Measurements from ENCODE around the gene ODF2L. TPM values are rescaled to one million over a fixed set of nuclear protein-coding genes. Genes with fewer than 3 reads are reported as not detected.

The ODF2L gene
- total and polyA plus RNA-seq, 2 of the 4 experiments (the other 2 are of a cell fraction) = 10.4 to 12.3 TPM

DNA sequence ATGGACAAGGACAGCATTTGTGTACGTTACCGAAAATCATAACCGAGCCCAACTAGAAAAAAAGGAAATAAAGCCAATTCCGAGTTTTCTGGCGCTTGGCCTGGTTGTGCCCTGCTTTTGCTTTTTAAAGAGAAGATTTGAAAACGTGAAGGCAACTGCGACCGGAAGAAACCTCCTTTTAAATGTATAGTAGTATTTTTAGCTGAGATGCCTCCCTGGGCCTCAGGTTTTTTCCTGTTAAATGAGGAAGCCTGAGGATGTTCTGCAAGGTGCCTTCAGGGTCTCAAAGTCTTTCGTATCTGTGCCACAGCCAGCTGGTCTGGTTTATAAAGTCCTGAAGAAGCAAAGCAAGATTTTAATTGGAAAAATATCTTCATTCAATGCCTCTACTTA, 371 bp upstream of the ODF2L start:
- Histone ChIP-seq H3K4ac (ENCODE audit: low read depth, low read length) (peak overlapping the region; percentile 65), H4K5ac (ENCODE audit: low read depth, low read length) (peak overlapping the region; percentile 38), H2BK120ac (ENCODE audit: low read depth, low read length) (peak overlapping the region; percentile 60; the same call in 1 of the 2 replicates), H2AK9ac (replicated peaks; ENCODE audit: low read depth, low read length, poor library complexity) (no peak overlapping the region), H3K4me3 (ENCODE audit: insufficient read depth, low read depth, low read length) (peak overlapping the region; percentile 84), H3K18ac (ENCODE audit: low read depth, low read length) (peak overlapping the region; percentile 19), H3K23ac (ENCODE audit: low read depth, low read length) (peak overlapping the region; percentile 20; the same call in 1 of the 2 replicates), H4K20me1 (ENCODE audit: insufficient read depth, low read length) (no peaks in the 10 kb centered on the region; the same call in 1 of the 2 replicates), H4K8ac (ENCODE audit: low read depth in 2 of 2, low read length in 2 of 2) (peak overlapping the region; percentile 84 to 86), H3K14ac (replicated peaks; ENCODE audit: low read depth, low read length) (peak overlapping the region; percentile 68), H3K27me3 (ENCODE audit: control insufficient read depth, insufficient read depth, low read length) (peaks cover 4% of the 10 kb centered on the region; the same call in 1 of the 2 replicates), H3K4me2 (ENCODE audit: low read depth, low read length) (peak overlapping the region; percentile 81), H2AK5ac (ENCODE audit: low read depth, low read length) (no peak overlapping the region), H3K4me1 (ENCODE audit: control insufficient read depth, insufficient read depth, low read length) (peaks cover 2% of the 10 kb centered on the region; the same call in 1 of the 2 replicates), H2BK5ac (ENCODE audit: low read depth, low read length, poor library complexity, severe bottlenecking) (no peak overlapping the region), H2BK15ac (ENCODE audit: low read depth, low read length) (no peak overlapping the region), H3K9me1 (ENCODE audit: insufficient read depth, low read length) (no peaks in the 10 kb centered on the region; the same call in 1 of the 2 replicates), H4K91ac (ENCODE audit: insufficient read depth, low read depth, low read length) (0 out of 2 replicates have a peak overlapping the region, but pooled peaks have one; percentile 31), H3K56ac (ENCODE audit: extremely low read depth, insufficient read depth, low read length) (peak overlapping the region; percentile 71), H2BK20ac (ENCODE audit: low read depth, low read length) (peak overlapping the region; percentile 29; the same call in 1 of the 2 replicates), H3K36me3 (ENCODE audit: control insufficient read depth, insufficient read depth, low read length) (no peaks in the 10 kb centered on the region), H2AFZ (replicated peaks; ENCODE audit: low read length, poor library complexity) (peak overlapping the region; percentile 96), H3K9ac (ENCODE audit: low read depth, low read length) (peak overlapping the region; percentile 71), H3K9me3 (ENCODE audit: control insufficient read depth, insufficient read depth, low read length) (no peaks in the 10 kb centered on the region), H3K79me1 (ENCODE audit: low read depth in 1 of 2, low read length in 2 of 2) (peaks cover 5 to 17% of the 10 kb centered on the region in 2 experiments; a peak in 3 of 4 replicates), H3K27ac (ENCODE audit: insufficient read depth, low read length) (peak overlapping the region; percentile 52)
- CTCF ChIA-PET = interaction anchor here (0.7 kb wide), 1 partner anchor 357 kb away, joined by 3 read pairs; no protein-coding TSS in a partner anchor
- no peak for DNase-seq
- ATAC-seq (ENCODE audit: low read depth) = no peak
- dilution Hi-C loops (cut with HindIII; ENCODE audit: low sequenced_read_pairs, unreplicated experiment) (no loop called here), intact Hi-C loops (cut with micrococcal nuclease) (loop anchor here (1.0 to 5.0 kb wide), 3 partner anchors 8 to 311 kb away; no protein-coding TSS in a partner anchor), in situ Hi-C loops (cut with MboI; ENCODE audit: low sequenced_read_pairs) (loop anchor here (25.0 kb wide), 2 partner anchors 566 to 691 kb away; no protein-coding TSS in a partner anchor)
- 0% methylated on average over 2 of the region's 9 CpGs; no CpG with 5 or more reads in 1 of the 2 experiments for WGBS, 2 experiments (ENCODE audit: extremely low coverage in 2 of 2, insufficient read length in 1 of 2)
- no TSS peak for BruUV-seq (replicated peaks)
- POLR2A ChIA-PET (ENCODE audit: unreplicated experiment) = interaction anchor here (0.6 to 0.9 kb wide), 2 partner anchors 14 to 34 kb away, joined by 3 read pairs; no protein-coding TSS in a partner anchor
- TF ChIP-seq SMC3 (IDR thresholded peaks at IDR 0.05; ENCODE audit: low read depth, low read length) (no peak), RCOR1 (IDR thresholded peaks at IDR 0.05; ENCODE audit: insufficient replicate concordance, low read length) (no peak), CHD1 (IDR thresholded peaks at IDR 0.05; ENCODE audit: low read depth, low read length) (no peak), MAFK (IDR thresholded peaks at IDR 0.05; ENCODE audit: low read depth, low read length) (no peak), FOS (IDR thresholded peaks at IDR 0.05; ENCODE audit: low read depth, low read length) (no peak), BHLHE40 (IDR thresholded peaks at IDR 0.05; ENCODE audit: low read depth, low read length) (no peak), MAZ (IDR thresholded peaks at IDR 0.05; ENCODE audit: borderline replicate concordance, low read depth, low read length) (no peak), RFX5 (IDR thresholded peaks at IDR 0.05; ENCODE audit: low read depth, low read length) (no peak), CEBPB (IDR thresholded peaks at IDR 0.05; ENCODE audit: low read depth, low read length) (no peak), MXI1 (IDR thresholded peaks at IDR 0.05; ENCODE audit: borderline replicate concordance, low read depth, low read length) (no peak), RAD21 (IDR thresholded peaks at IDR 0.05; ENCODE audit: low read length) (no peak), NFE2L2 (IDR thresholded peaks at IDR 0.05; ENCODE audit: low read depth, low read length) (no peak)
- TF ChIP-seq, protein P1, sequence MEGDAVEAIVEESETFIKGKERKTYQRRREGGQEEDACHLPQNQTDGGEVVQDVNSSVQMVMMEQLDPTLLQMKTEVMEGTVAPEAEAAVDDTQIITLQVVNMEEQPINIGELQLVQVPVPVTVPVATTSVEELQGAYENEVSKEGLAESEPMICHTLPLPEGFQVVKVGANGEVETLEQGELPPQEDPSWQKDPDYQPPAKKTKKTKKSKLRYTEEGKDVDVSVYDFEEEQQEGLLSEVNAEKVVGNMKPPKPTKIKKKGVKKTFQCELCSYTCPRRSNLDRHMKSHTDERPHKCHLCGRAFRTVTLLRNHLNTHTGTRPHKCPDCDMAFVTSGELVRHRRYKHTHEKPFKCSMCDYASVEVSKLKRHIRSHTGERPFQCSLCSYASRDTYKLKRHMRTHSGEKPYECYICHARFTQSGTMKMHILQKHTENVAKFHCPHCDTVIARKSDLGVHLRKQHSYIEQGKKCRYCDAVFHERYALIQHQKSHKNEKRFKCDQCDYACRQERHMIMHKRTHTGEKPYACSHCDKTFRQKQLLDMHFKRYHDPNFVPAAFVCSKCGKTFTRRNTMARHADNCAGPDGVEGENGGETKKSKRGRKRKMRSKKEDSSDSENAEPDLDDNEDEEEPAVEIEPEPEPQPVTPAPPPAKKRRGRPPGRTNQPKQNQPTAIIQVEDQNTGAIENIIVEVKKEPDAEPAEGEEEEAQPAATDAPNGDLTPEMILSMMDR (conservative IDR thresholded peaks at IDR 0.05; ENCODE audit: low read depth, low read length) = no peak
- TF ChIP-seq, protein P2, sequence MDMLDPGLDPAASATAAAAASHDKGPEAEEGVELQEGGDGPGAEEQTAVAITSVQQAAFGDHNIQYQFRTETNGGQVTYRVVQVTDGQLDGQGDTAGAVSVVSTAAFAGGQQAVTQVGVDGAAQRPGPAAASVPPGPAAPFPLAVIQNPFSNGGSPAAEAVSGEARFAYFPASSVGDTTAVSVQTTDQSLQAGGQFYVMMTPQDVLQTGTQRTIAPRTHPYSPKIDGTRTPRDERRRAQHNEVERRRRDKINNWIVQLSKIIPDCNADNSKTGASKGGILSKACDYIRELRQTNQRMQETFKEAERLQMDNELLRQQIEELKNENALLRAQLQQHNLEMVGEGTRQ (IDR thresholded peaks at IDR 0.05; ENCODE audit: low read depth, low read length) = no peak
- TF ChIP-seq, protein P3, sequence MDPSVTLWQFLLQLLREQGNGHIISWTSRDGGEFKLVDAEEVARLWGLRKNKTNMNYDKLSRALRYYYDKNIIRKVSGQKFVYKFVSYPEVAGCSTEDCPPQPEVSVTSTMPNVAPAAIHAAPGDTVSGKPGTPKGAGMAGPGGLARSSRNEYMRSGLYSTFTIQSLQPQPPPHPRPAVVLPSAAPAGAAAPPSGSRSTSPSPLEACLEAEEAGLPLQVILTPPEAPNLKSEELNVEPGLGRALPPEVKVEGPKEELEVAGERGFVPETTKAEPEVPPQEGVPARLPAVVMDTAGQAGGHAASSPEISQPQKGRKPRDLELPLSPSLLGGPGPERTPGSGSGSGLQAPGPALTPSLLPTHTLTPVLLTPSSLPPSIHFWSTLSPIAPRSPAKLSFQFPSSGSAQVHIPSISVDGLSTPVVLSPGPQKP (IDR thresholded peaks at IDR 0.05; ENCODE audit: borderline replicate concordance, low read depth, low read length) = no peak

Measured in IMR-90 (cell line).